Colon (tissue), 2 donors: ENCODE measurements around the gene UFL1.
"Not testable (repeated sequence)": the region's sequence is repeated elsewhere in the genome, so short reads cannot be mapped to it uniquely, and the experiment has no call there.

ENCODE experiments used
- FAIRE-seq: peaks from 2 replicates; lab custom pipeline; 2012; peaks lifted over from hg19 to GRCh38; lab: Jason Lieb, UNC
- donor health status: control.
- donor health status: control.

UFL1 gene

GRCh38 chr6:96521644-96522464, at the start of gene UFL1:
Gene UFL1 (plus strand): TSS chr6:96521806. CDS start chr6:96521874, 68 bp downstream.
- no peak for FAIRE-seq

- FAIRE-seq = not testable (repeated sequence)
Observed at GRCh38 chr6:96472291-96472690, 49.3 kb upstream of the UFL1 start.

- no peak for FAIRE-seq
Observed at GRCh38 chr6:96478695-96479094, 42.9 kb upstream of the UFL1 start.

- no peak for FAIRE-seq
Observed at GRCh38 chr6:96491926-96492325, 29.7 kb upstream of the UFL1 start.

GRCh38 chr6:96499781-96500180, 21.8 kb upstream of the UFL1 start:
- FAIRE-seq = no peak

- FAIRE-seq = no peak
Observed at GRCh38 chr6:96502915-96503314, 18.7 kb upstream of the UFL1 start.

- no peak for FAIRE-seq
Observed at GRCh38 chr6:96505363-96505762, 16.2 kb upstream of the UFL1 start.

GRCh38 chr6:96509281-96509680, 12.3 kb upstream of the UFL1 start:
- no peak for FAIRE-seq

GRCh38 chr6:96520171-96521115, 1.2 kb upstream of the UFL1 start:
- no peak for FAIRE-seq

- FAIRE-seq = no peak
Observed at GRCh38 chr6:96521306-96521643, 331 bp upstream of the UFL1 start.

- FAIRE-seq = no peak
Observed at GRCh38 chr6:96522465-96523009, 931 bp downstream of the UFL1 start.

GRCh38 chr6:96528193-96528592, 6.6 kb downstream of the UFL1 start:
- no peak for FAIRE-seq

GRCh38 chr6:96532399-96532798, 10.8 kb downstream of the UFL1 start:
- no peak for FAIRE-seq

- no peak for FAIRE-seq
Observed at GRCh38 chr6:96537726-96538125, 16.1 kb downstream of the UFL1 start.

- no peak for FAIRE-seq
Observed at GRCh38 chr6:96542702-96543101, 21.1 kb downstream of the UFL1 start.

- FAIRE-seq = no peak
Observed at GRCh38 chr6:96545882-96546281, 24.3 kb downstream of the UFL1 start.

GRCh38 chr6:96547654-96548053, 26.0 kb downstream of the UFL1 start:
- no peak for FAIRE-seq

GRCh38 chr6:96554558-96554957, 33.0 kb downstream of the UFL1 start:
- peak; percentile 94 for FAIRE-seq

- FAIRE-seq = not testable (repeated sequence)
Observed at GRCh38 chr6:96559740-96560139, 38.1 kb downstream of the UFL1 start.

GRCh38 chr6:96562886-96563285, 41.3 kb downstream of the UFL1 start, which contains the start of gene FHL5:
Gene FHL5 (plus strand): TSS chr6:96563128. CDS start chr6:96603614, 40,486 bp downstream.
- FAIRE-seq = no peak

- no peak for FAIRE-seq
Observed at GRCh38 chr6:96563853-96564252, 42.2 kb downstream of the UFL1 start.

GRCh38 chr6:96570053-96570452, 48.4 kb downstream of the UFL1 start:
- no peak for FAIRE-seq

GRCh38 chr6:96571551-96571950, 49.9 kb downstream of the UFL1 start:
- FAIRE-seq = no peak
